ENCODE results near the gene PLK1.

DNA sequence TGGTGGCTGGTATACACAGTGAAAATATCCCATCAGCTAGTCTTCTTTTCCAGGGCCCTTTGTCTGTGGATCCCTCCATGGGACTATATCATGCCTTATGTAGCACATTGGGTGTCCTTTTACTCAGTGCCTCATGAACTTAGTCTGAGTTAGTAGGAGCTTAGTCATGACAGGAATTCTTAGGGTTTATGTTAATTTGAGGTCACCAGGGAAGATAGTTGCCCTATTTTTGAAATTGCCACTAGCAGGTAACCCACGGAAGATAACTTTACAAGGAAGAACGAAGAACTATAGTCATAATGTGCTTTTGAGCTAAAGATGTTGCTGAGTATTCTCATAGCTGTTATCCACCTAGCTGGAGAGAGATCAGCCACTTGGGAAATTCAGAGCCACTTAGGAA lies 14.8 kb upstream of the PLK1 start:
- no peak for TF ChIP-seq CTCF (IDR thresholded peaks at IDR 0.05)
- no peak for TF ChIP-seq ZFX (IDR thresholded peaks at IDR 0.05; ENCODE audit: borderline replicate concordance)
